LNCaP clone FGC (cell line): ENCODE measurements around the gene TENT4B.
"Not testable (repeated sequence)": the region's sequence is repeated elsewhere in the genome, so short reads cannot be mapped to it uniquely, and the experiment has no call there.

Experiments used
- DNase-seq: peaks from one replicate; pipeline ENCODE4 v3.0.0-alpha.2; 2011; ENCODE audit warnings: low read depth
- H3K4me3 ChIP-seq: 2 replicates; pipeline ENCODE4 v1.5.1; 2011; ENCODE audit warnings: mild to moderate bottlenecking, low read depth, low read length, control low read depth
- CTCF ChIP-seq: IDR thresholded peaks from 2 replicates; pipeline ENCODE4 v1.5.1; 2012; ENCODE audit warnings: mild to moderate bottlenecking; ENCODE audit not compliant: control insufficient read depth, insufficient read depth; ENCODE audit errors: extremely low read depth

The TENT4B gene

GRCh38 chr16:50229149-50229726 is 76.1 kb downstream of the TENT4B start:
- no peak for DNase-seq
- no peak for TF ChIP-seq CTCF
- no peak overlapping the region for H3K4me3 ChIP-seq

- DNase-seq: no peak
- H3K4me3 ChIP-seq: no peak overlapping the region
- TF ChIP-seq CTCF: no peak
Measured at GRCh38 chr16:50234771-50235556, 81.9 kb downstream of the TENT4B start.

- no peak overlapping the region for H3K4me3 ChIP-seq
- no peak for DNase-seq
- TF ChIP-seq CTCF: no peak
Measured at GRCh38 chr16:50235581-50235980, 82.5 kb downstream of the TENT4B start.

GRCh38 chr16:50238314-50238713 is 85.2 kb downstream of the TENT4B start:
- H3K4me3 ChIP-seq: no peak overlapping the region
- DNase-seq: no peak

GRCh38 chr16:50238868-50239301 is 85.8 kb downstream of the TENT4B start:
- H3K4me3 ChIP-seq: no peak overlapping the region
- no peak for TF ChIP-seq CTCF
- no peak for DNase-seq

More at GRCh38 chr16:50238314-50238713, 85.2 kb downstream of the TENT4B start:
- no peak for TF ChIP-seq CTCF

GRCh38 chr16:50243024-50243423 is 89.9 kb downstream of the TENT4B start:
- DNase-seq, H3K4me3 ChIP-seq: not testable (repeated sequence)

- no peak for TF ChIP-seq CTCF
- DNase-seq: no peak
- H3K4me3 ChIP-seq: no peak overlapping the region
Measured at GRCh38 chr16:50244140-50244503, 91.0 kb downstream of the TENT4B start.
